T-helper 22 cell (primary cell): ENCODE results near the gene GMEB2.
"Not testable (repeated sequence)": the region's sequence is repeated elsewhere in the genome, so short reads cannot be mapped to it uniquely, and the experiment has no call there.

Experiments used
- DNase-seq: peaks from one replicate; pipeline ENCODE4 v3.0.0-alpha.2; 2020; ENCODE audit warnings: low read depth

The GMEB2 gene

GRCh38 chr20:63613863-63614594 lies 12.9 kb downstream of the GMEB2 start:
- not testable (repeated sequence) for DNase-seq

- DNase-seq: no peak
These were observed 14.5 kb downstream of the GMEB2 start for GRCh38 chr20:63612276-63612931.

GRCh38 chr20:63611646-63612045 lies 15.3 kb downstream of the GMEB2 start:
- DNase-seq: no peak

- no peak for DNase-seq
These were observed 16.1 kb downstream of the GMEB2 start for GRCh38 chr20:63610581-63611435.

GRCh38 chr20:63606686-63607085 lies 20.2 kb downstream of the GMEB2 start:
- DNase-seq: no peak

- DNase-seq: no peak
These were observed 24.6 kb downstream of the GMEB2 start for GRCh38 chr20:63602321-63602720.

- not testable (repeated sequence) for DNase-seq
These were observed 25.2 kb downstream of the GMEB2 start for GRCh38 chr20:63601679-63602078.

GRCh38 chr20:63599396-63600050 lies 27.4 kb downstream of the GMEB2 start:
- no peak for DNase-seq

GRCh38 chr20:63598479-63599395 lies 28.2 kb downstream of the GMEB2 start:
- DNase-seq: no peak

- no peak for DNase-seq
These were observed 29.0 kb downstream of the GMEB2 start for GRCh38 chr20:63597651-63598478.

- no peak for DNase-seq
These were observed 30.5 kb downstream of the GMEB2 start for GRCh38 chr20:63596423-63596822.

- no peak for DNase-seq
These were observed 31.3 kb downstream of the GMEB2 start for GRCh38 chr20:63595416-63596127.

GRCh38 chr20:63594043-63594561 lies 32.8 kb downstream of the GMEB2 start:
- DNase-seq: no peak

GRCh38 chr20:63592661-63593060 lies 34.2 kb downstream of the GMEB2 start:
- no peak for DNase-seq

- DNase-seq: no peak
These were observed 35.0 kb downstream of the GMEB2 start for GRCh38 chr20:63591786-63592355.

- DNase-seq: no peak
These were observed 35.8 kb downstream of the GMEB2 start for GRCh38 chr20:63591147-63591533.

GRCh38 chr20:63590218-63591146 lies 36.4 kb downstream of the GMEB2 start:
- no peak for DNase-seq
